GM21528 (cell line): ENCODE results near the gene KCNK2.

Experiments
- ATAC-seq: cut with Tn5 transposase; IDR thresholded peaks from one replicate; pipeline ENCODE4 v1.9.1; 2021; ENCODE audit warnings: mild to moderate bottlenecking, moderate library complexity; ENCODE audit not compliant: unreplicated experiment, low FRiP score

KCNK2 gene

GRCh38 chr1:215094381-215094780, 11.8 kb downstream of the KCNK2 start:
- no peak for ATAC-seq

- no peak for ATAC-seq
Observed at GRCh38 chr1:215095524-215095923, 13.0 kb downstream of the KCNK2 start.

GRCh38 chr1:215101511-215101910, 19.0 kb downstream of the KCNK2 start:
- ATAC-seq, result no peak

GRCh38 chr1:215104283-215104682, 21.7 kb downstream of the KCNK2 start:
- ATAC-seq, result no peak

- no peak for ATAC-seq
Observed at GRCh38 chr1:215106067-215106466, 23.5 kb downstream of the KCNK2 start.

- ATAC-seq, result no peak
Observed at GRCh38 chr1:215109171-215109570, 26.6 kb downstream of the KCNK2 start.

- no peak for ATAC-seq
Observed at GRCh38 chr1:215111916-215112315, 29.4 kb downstream of the KCNK2 start.

- no peak for ATAC-seq
Observed at GRCh38 chr1:215113776-215114153, 31.2 kb downstream of the KCNK2 start.

GRCh38 chr1:215114154-215114933, 31.8 kb downstream of the KCNK2 start:
- ATAC-seq, result no peak

- ATAC-seq, result no peak
Observed at GRCh38 chr1:215115760-215116159, 33.2 kb downstream of the KCNK2 start.

- no peak for ATAC-seq
Observed at GRCh38 chr1:215118081-215118480, 35.5 kb downstream of the KCNK2 start.

GRCh38 chr1:215119056-215119455, 36.5 kb downstream of the KCNK2 start:
- ATAC-seq, result no peak

- no peak for ATAC-seq
Observed at GRCh38 chr1:215119719-215120365, 37.3 kb downstream of the KCNK2 start.

- ATAC-seq, result no peak
Observed at GRCh38 chr1:215128504-215128903, 46.0 kb downstream of the KCNK2 start.

- no peak for ATAC-seq
Observed at GRCh38 chr1:215131291-215131690, 48.8 kb downstream of the KCNK2 start.

- no peak for ATAC-seq
Observed at GRCh38 chr1:215132156-215132555, 49.6 kb downstream of the KCNK2 start.

- ATAC-seq, result no peak
Observed at GRCh38 chr1:215133532-215133931, 51.0 kb downstream of the KCNK2 start.

GRCh38 chr1:215137985-215138384, 55.4 kb downstream of the KCNK2 start:
- ATAC-seq, result no peak

- ATAC-seq, result no peak
Observed at GRCh38 chr1:215140135-215140534, 57.6 kb downstream of the KCNK2 start.

- ATAC-seq, result no peak
Observed at GRCh38 chr1:215141460-215141859, 58.9 kb downstream of the KCNK2 start.

- no peak for ATAC-seq
Observed at GRCh38 chr1:215143497-215143896, 61.0 kb downstream of the KCNK2 start.
